Small intestine (tissue), 7 donors: ENCODE results near the gene APBB2. TPM values are rescaled to one million over a fixed set of nuclear protein-coding genes. Genes with fewer than 3 reads are reported as not detected.

ENCODE experiments used
- DNase-seq, 2 donors: peaks; one replicate each; pipeline versions ENCODE4 v3.0.0 to v3.0.0-alpha.2; 2013
- FAIRE-seq: peaks from 2 replicates; lab custom pipeline; 2012; peaks lifted over from hg19 to GRCh38; lab: Jason Lieb, UNC
- H3K27ac ChIP-seq, 3 donors: one replicate each; pipeline ENCODE4 v1.5.1; 2013; ENCODE audit warnings: low read length in 2 of 3, mild to moderate bottlenecking in 2 of 3, control low read depth in 1 of 3, inconsistent platforms in 1 of 3, low read depth in 1 of 3, moderate library complexity in 1 of 3
- H3K27me3 ChIP-seq, 3 donors: one replicate each; pipeline ENCODE4 v1.6.1; 2013; ENCODE audit warnings: low read length in 3 of 3, inconsistent platforms in 1 of 3; ENCODE audit not compliant: control insufficient read depth in 3 of 3, insufficient read depth in 3 of 3
- H3K36me3 ChIP-seq, 3 donors: one replicate each; pipeline ENCODE4 v1.6.1; 2013; ENCODE audit warnings: low read length in 3 of 3, inconsistent platforms in 1 of 3, low read depth in 1 of 3, mild to moderate bottlenecking in 1 of 3, moderate library complexity in 1 of 3; ENCODE audit not compliant: control insufficient read depth in 3 of 3, insufficient read depth in 2 of 3
- H3K4me1 ChIP-seq, 3 donors: one replicate each; pipeline ENCODE4 v1.6.1; 2013; ENCODE audit warnings: low read length in 2 of 3, inconsistent platforms in 1 of 3, low read depth in 1 of 3, mild to moderate bottlenecking in 1 of 3, moderate library complexity in 1 of 3; ENCODE audit not compliant: control insufficient read depth in 3 of 3, insufficient read depth in 2 of 3
- H3K4me3 ChIP-seq, 3 donors: one replicate each; pipeline ENCODE4 v1.5.1; 2013; ENCODE audit warnings: low read length in 3 of 3, control low read depth in 1 of 3, inconsistent platforms in 1 of 3, low read depth in 1 of 3, mild to moderate bottlenecking in 1 of 3, moderate library complexity in 1 of 3
- H3K9me3 ChIP-seq, 2 donors: one replicate each; pipeline ENCODE4 v1.6.1; 2013; ENCODE audit warnings: low read depth in 1 of 2, low read length in 1 of 2; ENCODE audit not compliant: control insufficient read depth in 2 of 2, insufficient read depth in 1 of 2
- WGBS, 3 donors: extraction: QIAGEN DNeasy Blood & Tissue Kit; methylation state at CpG; one replicate each; pipeline ENCODE4 v1.1.7; 2013; 5-methylcytosine and 5-hydroxymethylcytosine counted together
- polyA plus RNA-seq, 4 donors: library from polyadenylated mRNA; stranded (reverse) in 3 of 4; unstranded in 1 of 4; fragments of 200-250 nt in 3 of 4; fragments of 120-200 nt in 1 of 4; gene quantifications; one replicate each; pipeline versions ENCODE4 v1.2.1 to v1.2.3, GENCODE V29; 2013
- donor health status: healthy with polysubstance abuse.
- donor health status: control.
- donor health status: control.
- donor health status: Bipolar disorder and iron deficiency.
- donor health status: healthy.

APBB2 gene
- polyA plus RNA-seq, 4 donors = 4.5 to 19.8 (median 8.9) TPM

DNA sequence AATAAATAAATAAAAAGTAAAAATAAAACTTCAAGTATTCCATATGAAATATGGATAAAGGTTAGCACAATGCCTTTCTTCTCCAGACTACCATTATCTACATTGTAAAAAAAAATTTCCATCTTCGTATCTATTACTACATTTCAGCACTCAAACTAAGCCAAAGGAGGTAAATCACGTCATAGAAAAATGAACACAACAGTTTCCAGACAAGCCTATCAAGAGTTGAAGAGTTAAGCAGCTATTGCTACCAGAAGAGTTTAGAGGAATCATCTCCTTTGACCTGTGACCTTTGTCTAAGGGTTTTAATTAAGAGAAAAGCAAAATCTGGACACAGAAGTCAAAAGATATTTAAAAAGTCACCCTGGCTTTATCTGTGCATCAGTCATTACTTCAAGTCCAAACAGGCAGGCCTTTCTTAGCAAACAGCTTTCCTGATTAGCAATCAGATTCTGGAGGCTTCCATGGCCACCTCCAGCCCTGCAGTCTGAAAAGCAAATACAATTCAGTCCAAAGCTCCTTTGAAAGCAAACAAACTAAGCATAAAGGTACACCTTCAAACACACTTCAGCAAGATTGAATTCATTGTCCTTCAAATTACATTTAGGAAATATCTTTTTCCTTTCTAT is 82.2 kb downstream of the APBB2 start:
- no peaks in the 10 kb centered on the region for H3K9me3 ChIP-seq
- H3K36me3 ChIP-seq = no peaks in the 10 kb centered on the region
- WGBS, 3 donors = 17 to 61% (median 31%) methylated on average over 2 of the region's 2 CpGs
- peaks cover 0 to 30% (median 5%) of the 10 kb centered on the region in 3 donors for H3K4me1 ChIP-seq
- DNase-seq (peak; percentile 68 to 81), FAIRE-seq (no peak)
- no peak overlapping the region for H3K4me3 ChIP-seq
- peak overlapping the region in 1 of 3 donors; percentile 39 for H3K27ac ChIP-seq
- H3K27me3 ChIP-seq = no peaks in the 10 kb centered on the region

GRCh38 chr4:41129936-41130440 is 84.4 kb downstream of the APBB2 start:
- no peak overlapping the region for H3K27ac ChIP-seq
- no peak for FAIRE-seq
- no peaks in the 10 kb centered on the region for H3K9me3 ChIP-seq
- no peak overlapping the region for H3K4me3 ChIP-seq
- peaks cover under 1 to 18% (median 2%) of the 10 kb centered on the region in 3 donors for H3K4me1 ChIP-seq
- 92 to 97% (median 92%) methylated on average over 6 of the region's 6 CpGs for WGBS, 3 donors
- no peaks in the 10 kb centered on the region for H3K36me3 ChIP-seq
- H3K27me3 ChIP-seq = no peaks in the 10 kb centered on the region
- no peak for DNase-seq

DNA sequence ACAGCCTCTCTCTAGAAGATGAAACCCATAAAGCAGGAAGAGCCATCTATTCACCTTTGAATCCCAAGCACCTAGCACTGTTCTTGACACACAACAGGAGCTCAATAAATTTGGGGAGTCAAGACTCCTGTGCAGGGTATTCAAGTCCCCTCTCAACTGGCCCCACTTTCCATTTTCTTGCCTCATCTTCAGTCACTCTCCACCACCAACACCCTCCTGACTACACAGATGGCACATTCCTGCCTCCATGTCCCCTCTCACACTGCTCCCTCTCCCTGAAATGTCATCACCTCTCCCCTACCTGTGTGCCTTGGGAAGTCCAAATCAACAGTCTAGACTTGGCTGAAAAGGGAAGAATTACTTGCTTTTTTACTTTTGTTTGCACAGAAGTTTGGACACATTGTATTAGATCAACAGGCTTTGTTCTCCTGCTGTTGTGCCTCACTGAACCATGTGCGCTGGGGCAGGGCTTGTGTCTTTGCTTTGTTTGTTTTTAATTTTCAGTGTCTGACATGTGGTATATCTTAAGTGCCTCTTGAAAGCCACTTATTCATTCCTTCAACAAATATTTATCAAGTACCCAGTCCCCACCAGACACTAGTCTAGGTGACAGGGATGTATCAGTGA is 85.1 kb downstream of the APBB2 start:
- Histone ChIP-seq H3K27ac (no peak overlapping the region), H3K36me3 (no peaks in the 10 kb centered on the region), H3K4me3 (no peak overlapping the region), H3K4me1 (peaks cover 0 to 11% (median 4%) of the 10 kb centered on the region in 3 donors), H3K9me3 (no peaks in the 10 kb centered on the region), H3K27me3 (no peaks in the 10 kb centered on the region)
- FAIRE-seq (no peak), DNase-seq (no peak)
- WGBS, 3 donors = 84 to 100% (median 97%) methylated on average over 1 of the region's 1 CpG

GRCh38 chr4:41125558-41126311 is 88.6 kb downstream of the APBB2 start:
- Histone ChIP-seq H3K4me3 (no peak overlapping the region), H3K27me3 (no peaks in the 10 kb centered on the region), H3K27ac (no peak overlapping the region), H3K9me3 (no peaks in the 10 kb centered on the region), H3K4me1 (peaks cover 0 to 4% (median 2%) of the 10 kb centered on the region in 3 donors), H3K36me3 (peaks cover 0 to 9% (median 0%) of the 10 kb centered on the region in 3 donors)
- DNase-seq = no peak
- FAIRE-seq = no peak
- WGBS, 3 donors = 78 to 84% (median 79%) methylated on average over 7 of the region's 7 CpGs

- DNase-seq (no peak), FAIRE-seq (no peak)
- Histone ChIP-seq H3K4me3 (no peak overlapping the region), H3K36me3 (peaks cover 0 to 9% (median 0%) of the 10 kb centered on the region in 3 donors), H3K27ac (no peak overlapping the region), H3K4me1 (peaks cover 0 to 6% (median 4%) of the 10 kb centered on the region in 3 donors), H3K27me3 (no peaks in the 10 kb centered on the region), H3K9me3 (no peaks in the 10 kb centered on the region)
- 68 to 76% (median 72%) methylated on average over 3 of the region's 3 CpGs for WGBS, 3 donors
These were observed 89.3 kb downstream of the APBB2 start for GRCh38 chr4:41124916-41125548.

GRCh38 chr4:41122775-41123174 is 91.6 kb downstream of the APBB2 start:
- Histone ChIP-seq H3K4me3 (no peak overlapping the region), H3K9me3 (no peaks in the 10 kb centered on the region), H3K4me1 (peaks cover 0 to 6% (median 4%) of the 10 kb centered on the region in 3 donors), H3K27me3 (no peaks in the 10 kb centered on the region), H3K36me3 (peaks cover 0 to 11% (median 0%) of the 10 kb centered on the region in 3 donors), H3K27ac (no peak overlapping the region)
- 92 to 95% (median 94%) methylated on average over 7 of the region's 7 CpGs for WGBS, 3 donors
- DNase-seq (no peak), FAIRE-seq (no peak)

- no peak for FAIRE-seq
- DNase-seq = peak in 1 of 2 donors; percentile 18
- H3K4me3 ChIP-seq = no peak overlapping the region
- H3K27me3 ChIP-seq = no peaks in the 10 kb centered on the region
- peaks cover 0 to 11% (median 0%) of the 10 kb centered on the region in 3 donors for H3K36me3 ChIP-seq
- H3K4me1 ChIP-seq = peaks cover 0 to 6% (median 4%) of the 10 kb centered on the region in 3 donors
- H3K27ac ChIP-seq = no peak overlapping the region
- no peaks in the 10 kb centered on the region for H3K9me3 ChIP-seq
These were observed 92.0 kb downstream of the APBB2 start for GRCh38 chr4:41122309-41122708.

DNA sequence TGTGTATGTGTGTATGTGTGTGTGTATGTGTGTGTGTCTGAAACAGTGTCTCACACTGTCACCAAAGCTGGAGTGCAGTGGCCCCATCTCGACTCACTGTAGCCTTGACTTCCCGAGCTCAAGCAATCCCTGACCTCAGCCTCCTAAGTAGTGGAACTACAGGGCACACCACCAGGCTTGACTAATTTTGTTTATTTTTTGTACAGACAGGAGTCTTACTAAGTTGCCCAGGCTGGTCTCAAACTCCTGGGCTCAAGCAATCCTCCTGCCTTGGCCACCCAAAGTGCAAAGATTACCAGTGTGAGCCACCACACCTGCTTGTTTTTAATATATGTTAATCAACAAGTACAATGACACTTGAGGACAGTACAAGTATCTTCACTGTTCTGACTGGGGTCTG is 92.4 kb downstream of the APBB2 start:
- no peak for DNase-seq
- Histone ChIP-seq H3K27ac (no peak overlapping the region), H3K9me3 (no peaks in the 10 kb centered on the region), H3K4me1 (peaks cover 0 to 6% (median 4%) of the 10 kb centered on the region in 3 donors), H3K27me3 (no peaks in the 10 kb centered on the region), H3K36me3 (peaks cover 0 to 11% (median 0%) of the 10 kb centered on the region in 3 donors), H3K4me3 (no peak overlapping the region)
- FAIRE-seq = no peak
- 90 to 100% (median 91%) methylated on average over 2 of the region's 2 CpGs for WGBS, 3 donors
